ENCODE data around the gene RGS12.

The RGS12 gene

GRCh38 chr4:3269105-3269927 is 23.5 kb upstream of the RGS12 start:
- DNase-seq (ENCODE audit: low spot score), result peak; percentile 59
- Histone ChIP-seq H3K4me3 (no peak overlapping the region), H3K27ac (no peak overlapping the region)
- TF ChIP-seq CTCF (IDR thresholded peaks at IDR 0.05), result no peak

- DNase-seq (ENCODE audit: low spot score), result peak; percentile 72
- TF ChIP-seq CTCF (IDR thresholded peaks at IDR 0.05), result no peak
- Histone ChIP-seq H3K4me3 (no peak overlapping the region), H3K27ac (no peak overlapping the region)
These were observed 22.7 kb upstream of the RGS12 start for GRCh38 chr4:3269991-3270611.

- DNase-seq (ENCODE audit: low spot score), result peak; percentile 14
- Histone ChIP-seq H3K27ac (no peak overlapping the region), H3K4me3 (no peak overlapping the region)
- no peak for TF ChIP-seq CTCF (IDR thresholded peaks at IDR 0.05)
These were observed 21.7 kb upstream of the RGS12 start for GRCh38 chr4:3271131-3271530.

- no peak overlapping the region for H3K27ac ChIP-seq
- peak overlapping the region; percentile 34 for H3K4me3 ChIP-seq
- peak; percentile 81 for DNase-seq (ENCODE audit: low spot score)
- TF ChIP-seq CTCF (IDR thresholded peaks at IDR 0.05), result no peak
These were observed 15.8 kb upstream of the RGS12 start for GRCh38 chr4:3276986-3277385.

- Histone ChIP-seq H3K4me3 (no peak overlapping the region), H3K27ac (no peak overlapping the region)
- no peak for TF ChIP-seq CTCF (IDR thresholded peaks at IDR 0.05)
- DNase-seq (ENCODE audit: low spot score), result peak; percentile 21
These were observed 12.4 kb upstream of the RGS12 start for GRCh38 chr4:3280466-3280865.

- Histone ChIP-seq H3K27ac (no peak overlapping the region), H3K4me3 (no peak overlapping the region)
- TF ChIP-seq CTCF (IDR thresholded peaks at IDR 0.05), result no peak
- peak; percentile 55 for DNase-seq (ENCODE audit: low spot score)
These were observed 9.3 kb upstream of the RGS12 start for GRCh38 chr4:3283483-3283882.

- no peak for DNase-seq (ENCODE audit: low spot score)
- no peak for TF ChIP-seq CTCF (IDR thresholded peaks at IDR 0.05)
- no peak overlapping the region for H3K27ac ChIP-seq
- no peak overlapping the region for H3K4me3 ChIP-seq
These were observed 8.9 kb upstream of the RGS12 start for GRCh38 chr4:3283916-3284315.
